Ecto neural progenitor cell (in vitro differentiated cells): Measurements from ENCODE around the gene FMN2.

Source experiments
- DNase-seq: peaks from one replicate; pipeline ENCODE4 v3.0.0-alpha.2; 2018; ENCODE audit warnings: low spot score

The FMN2 gene

DNA sequence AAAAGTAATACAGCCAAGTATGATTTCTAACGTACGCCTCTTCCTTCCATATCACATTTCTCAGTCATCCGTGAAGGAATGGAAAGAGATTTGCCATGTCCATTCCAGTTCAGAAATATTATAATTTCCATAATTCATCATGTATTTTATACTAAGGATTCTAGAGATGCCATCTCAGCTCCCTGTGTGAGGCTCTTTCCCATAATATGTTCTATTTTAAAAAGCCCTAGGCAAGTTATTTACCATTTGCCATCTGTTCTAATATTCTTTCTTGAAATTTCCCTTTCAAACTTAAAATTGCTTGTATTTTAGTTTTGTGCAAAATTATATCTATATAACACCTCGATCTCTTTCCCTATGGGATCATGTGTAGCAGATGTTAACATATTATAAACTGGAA, 106.7 kb downstream of the FMN2 start:
- DNase-seq, result no peak

DNA sequence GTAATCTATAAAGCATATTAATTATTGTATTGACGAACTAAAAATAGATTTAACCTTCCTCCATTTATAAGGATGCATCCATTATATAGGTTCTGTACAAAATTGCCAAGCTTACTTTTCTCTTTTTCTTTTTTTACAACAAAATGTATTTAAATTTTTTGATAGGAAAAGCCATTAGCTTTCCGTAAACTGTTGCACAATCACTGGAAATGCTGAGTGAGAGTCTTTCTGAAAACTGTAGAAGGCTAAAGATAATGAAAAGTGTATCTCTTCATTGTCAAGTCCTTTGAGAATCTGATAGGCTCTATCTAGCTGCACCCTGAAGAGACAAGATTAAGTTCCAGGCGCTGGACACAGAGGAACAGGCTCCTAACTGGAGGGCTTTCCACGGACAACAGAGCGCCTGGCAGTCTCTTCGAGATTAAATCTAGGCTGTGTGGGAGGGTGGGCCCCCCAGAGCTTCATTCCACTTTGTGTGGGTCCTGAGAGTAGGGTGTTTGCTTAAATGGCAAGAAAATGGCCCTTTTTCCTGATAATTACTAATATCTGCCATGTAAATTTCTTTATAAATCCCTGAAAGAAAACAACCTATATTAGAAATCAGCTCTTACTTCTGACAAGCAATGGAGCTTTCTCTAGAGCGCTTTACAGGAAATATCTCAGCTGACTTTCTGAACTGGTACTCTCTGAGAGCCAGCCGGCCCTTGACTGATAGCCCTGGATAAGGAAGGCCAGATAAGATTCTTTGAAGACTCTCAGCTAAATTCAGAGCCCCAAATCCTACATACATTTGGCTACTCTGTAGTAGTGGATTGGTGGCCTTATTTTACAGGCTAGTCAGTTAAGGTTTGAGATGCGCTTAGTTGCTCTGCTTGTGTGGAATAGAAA, 108.3 kb downstream of the FMN2 start:
- DNase-seq, result no peak

DNA sequence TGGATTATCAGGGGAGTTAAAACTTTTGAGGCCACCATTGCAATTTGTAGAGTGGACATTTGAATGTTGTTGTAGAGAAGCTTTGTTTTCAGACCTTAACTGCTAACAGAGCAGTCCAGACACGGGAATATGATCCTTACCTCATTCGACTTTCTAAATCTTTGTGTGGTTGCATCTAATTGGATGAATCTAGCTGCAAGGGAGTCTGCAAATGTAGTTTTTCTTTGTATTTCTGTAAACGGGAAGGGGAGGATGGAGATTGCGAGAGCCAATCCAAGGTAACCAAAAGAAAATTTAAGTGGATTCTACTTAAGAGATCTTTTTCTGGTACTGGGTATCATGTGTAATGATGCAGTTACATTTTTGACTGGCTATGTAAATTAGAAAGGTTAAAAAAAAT, 110.2 kb downstream of the FMN2 start:
- no peak for DNase-seq

DNA sequence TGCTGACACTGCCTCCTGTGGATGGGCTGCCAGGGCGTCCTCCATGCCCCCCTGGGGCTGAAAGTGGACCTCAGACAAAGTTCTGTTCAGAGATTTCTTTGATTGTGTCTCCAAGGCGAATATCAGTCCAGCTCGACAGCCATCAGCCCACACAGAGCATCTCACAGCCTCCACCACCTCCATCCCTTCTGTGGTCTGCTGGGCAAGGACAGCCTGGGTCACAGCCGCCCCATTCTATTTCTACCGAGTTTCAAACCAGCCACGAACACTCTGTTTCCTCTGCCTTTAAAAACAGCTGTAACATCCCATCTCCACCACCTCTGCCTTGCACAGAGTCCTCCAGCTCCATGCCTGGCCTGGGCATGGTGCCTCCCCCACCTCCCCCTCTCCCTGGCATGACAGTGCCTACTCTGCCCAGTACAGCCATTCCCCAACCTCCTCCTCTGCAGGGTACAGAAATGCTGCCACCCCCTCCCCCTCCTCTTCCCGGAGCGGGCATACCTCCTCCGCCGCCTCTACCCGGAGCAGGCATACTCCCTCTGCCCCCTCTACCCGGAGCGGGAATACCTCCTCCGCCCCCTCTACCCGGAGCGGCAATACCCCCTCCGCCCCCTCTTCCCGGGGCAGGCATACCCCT, 115.5 kb downstream of the FMN2 start:
- DNase-seq, result no peak

DNA sequence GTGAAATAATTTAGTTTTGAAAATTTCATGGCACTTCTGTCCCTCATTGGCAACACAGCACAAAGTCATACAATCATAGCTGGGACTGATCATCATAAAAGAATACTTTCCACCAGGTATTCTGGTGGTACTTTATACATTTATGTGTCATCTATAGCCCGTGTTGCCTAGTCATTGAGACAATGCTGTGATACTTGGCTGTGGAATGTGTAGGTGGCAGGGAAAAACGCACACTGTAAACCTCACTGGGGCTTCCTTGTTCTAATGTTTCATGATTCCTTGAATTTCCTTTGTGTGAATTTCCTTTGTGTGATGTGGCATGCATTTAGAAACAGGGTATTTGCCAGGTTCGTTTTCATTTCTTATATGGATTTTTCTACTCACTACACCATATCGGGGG, 118.3 kb downstream of the FMN2 start:
- no peak for DNase-seq

DNA sequence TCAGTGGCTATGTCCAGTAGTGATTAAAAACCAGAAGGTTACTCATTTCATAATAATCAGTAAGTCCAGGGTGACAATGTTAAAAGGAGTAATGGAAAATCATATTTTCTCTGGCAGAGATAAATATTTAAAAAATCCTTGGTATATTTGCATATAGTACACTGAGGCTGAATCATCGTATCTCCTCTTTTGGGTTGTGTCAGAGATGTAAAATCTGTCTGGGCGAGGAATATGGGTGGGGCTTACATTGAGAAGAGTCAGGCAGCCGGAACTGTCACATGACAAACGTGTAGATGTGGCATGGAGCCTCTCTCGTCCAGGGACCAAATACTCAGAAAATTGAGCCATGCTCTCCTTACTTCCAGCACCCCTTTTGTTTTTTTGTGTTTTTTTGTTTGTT, 120.9 kb downstream of the FMN2 start:
- DNase-seq, result no peak

DNA sequence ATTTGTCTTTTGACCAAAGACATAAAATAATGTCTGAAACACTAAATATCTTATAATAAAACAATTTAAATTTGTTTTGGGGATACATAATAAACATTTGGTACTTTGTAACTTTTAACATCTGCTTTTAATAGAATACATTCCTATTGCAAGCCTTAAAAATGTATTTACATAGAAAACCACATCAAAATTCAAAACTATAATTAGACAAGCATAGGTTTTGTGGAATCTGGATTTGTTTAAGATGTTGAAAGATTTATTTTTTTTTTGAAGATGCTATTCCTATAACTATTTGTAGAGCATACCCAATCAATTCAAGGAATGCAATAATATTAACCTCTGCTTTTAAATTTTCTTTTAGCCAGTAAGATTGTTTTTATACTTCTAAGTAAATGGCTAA, 125.7 kb downstream of the FMN2 start:
- no peak for DNase-seq

DNA sequence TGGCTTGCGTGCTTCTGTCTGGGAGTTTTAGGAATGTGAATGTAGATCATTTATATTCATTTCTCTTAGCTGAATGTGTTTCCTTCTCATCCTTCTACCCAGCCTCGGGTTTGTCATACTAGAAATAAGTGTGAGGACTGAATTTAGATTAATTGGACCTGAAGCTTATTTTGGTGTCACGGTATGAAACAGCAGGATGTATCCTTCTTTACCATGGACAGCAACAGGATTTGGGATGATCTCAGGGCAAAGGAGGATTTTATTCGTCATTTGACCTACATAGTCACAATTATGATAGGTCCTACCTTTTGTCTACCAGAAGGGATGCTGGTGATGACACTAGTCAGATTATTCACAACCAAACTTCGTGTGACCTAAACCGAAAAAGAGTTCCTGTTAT, 127.4 kb downstream of the FMN2 start:
- DNase-seq, result no peak

DNA sequence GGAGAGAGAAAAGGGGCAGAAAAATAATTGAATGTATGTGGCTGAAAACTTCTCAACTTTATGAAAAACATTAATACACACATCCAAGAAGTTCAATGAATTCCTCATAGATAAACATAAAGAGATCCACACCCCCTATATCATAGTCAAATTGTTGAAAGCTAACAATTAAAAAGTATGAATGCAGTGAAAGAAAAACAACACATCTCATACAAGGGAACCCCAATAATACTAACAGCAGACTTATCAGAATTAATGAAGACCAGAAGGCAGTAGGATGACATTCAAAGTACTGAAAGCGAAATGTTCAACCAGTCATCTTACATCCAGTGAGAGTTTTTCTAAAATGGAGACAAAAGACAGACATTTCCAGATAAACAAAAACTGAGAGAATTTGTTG, 134.4 kb downstream of the FMN2 start:
- DNase-seq, result no peak

DNA sequence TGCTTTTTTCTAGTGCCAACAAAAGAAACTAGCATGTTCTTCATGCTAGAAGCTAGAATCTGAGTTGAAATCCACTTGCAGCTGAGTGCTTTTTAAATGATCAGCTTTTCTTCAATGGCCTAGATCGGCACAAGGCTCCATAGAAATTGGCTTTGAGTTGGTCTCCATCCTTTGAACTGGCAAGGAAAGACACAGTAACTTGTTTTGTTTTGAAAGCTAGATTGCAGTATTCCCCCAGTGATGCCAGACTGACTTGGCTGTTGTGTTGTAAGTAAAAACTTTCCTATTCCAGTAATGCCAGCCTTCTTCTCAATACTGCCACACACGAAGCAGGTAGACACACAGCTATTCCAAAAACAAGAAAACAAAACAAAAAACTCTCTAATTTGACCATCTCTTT, 139.1 kb downstream of the FMN2 start:
- DNase-seq, result no peak

DNA sequence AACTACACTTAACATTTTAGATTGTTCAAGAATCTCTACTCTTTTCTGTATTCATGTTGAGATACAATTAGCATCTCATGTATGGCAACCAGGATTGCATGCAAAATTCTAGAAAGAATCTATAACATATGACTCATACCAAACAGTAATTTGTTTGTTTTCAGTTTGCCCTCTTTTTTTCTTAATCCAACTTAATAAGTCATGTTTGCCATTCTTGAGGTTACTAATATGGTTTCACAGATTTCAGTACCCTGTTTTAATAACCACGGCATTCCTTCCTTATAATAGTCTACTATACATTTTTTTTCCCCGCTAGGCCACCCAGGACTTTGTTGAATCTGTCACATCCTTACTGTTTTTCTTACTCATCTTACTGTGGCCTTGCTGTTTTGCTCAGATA, 140.8 kb downstream of the FMN2 start:
- DNase-seq, result no peak

DNA sequence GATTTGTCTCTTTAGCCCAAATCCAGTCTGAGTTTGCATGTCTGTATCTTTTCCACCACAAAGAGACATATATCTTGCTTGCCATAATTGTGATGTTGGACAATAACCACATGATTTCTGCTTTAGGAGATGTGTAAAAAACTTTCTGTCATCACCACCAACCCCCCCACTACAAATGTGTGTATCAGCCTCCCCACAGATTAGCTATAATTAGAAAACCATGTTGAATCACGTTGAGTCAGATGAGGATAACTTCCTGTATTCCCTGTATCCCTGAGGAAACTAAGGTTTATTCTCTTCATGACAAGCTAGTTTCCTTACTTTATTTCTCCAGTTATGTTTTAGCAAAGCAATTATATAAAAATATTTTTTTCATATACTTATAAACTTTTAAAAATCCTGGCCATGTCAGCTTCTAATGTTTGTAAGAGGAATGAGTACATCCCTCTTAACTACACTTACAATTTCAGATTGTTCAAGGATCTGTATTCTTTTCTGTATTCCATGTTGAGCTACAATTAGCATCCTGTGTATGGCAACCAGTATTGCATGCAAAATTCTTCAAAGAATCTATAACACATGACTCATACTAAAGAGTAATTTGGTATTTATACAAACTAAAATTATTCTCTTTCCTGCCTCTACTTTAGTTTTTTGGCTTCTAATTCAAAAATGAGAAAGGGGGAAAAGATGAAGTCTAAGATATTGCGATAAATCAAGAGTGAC, 143.0 kb downstream of the FMN2 start:
- DNase-seq, result no peak

DNA sequence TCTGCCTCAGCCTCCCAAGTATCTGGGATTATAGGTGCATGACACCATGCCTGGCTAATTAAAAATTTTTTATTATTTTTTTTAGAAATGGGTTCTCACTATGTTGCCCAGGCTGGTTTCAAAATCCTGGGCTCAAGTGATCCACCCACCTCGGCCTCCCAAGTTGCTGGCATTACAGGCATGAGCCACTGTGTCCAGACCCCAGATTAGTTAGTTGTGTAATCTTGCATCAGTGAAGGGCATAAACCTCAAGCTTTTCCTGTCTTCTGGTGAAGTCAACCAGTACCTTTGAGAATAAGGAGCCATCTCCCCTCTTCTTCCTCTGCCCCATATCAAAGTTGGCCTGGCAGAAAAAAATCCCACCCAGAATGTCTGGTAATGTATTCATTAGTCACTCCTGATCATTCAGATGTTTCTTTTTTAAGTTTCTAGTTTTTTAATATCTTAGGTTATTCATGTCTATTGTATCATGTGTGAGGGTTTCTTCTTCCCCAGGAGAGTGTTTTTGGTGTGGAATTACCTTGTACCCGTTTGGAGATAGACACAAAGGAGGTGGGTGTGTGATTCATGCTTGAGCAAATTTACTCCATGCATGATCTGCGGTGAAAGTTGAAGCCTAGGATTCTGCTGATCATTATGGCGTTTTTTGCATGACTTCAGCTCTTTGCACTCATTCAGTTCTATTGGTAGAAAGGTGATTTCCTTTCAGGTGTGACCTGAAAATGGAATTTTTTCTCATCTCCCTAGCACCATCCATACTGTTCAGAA, 144.0 kb downstream of the FMN2 start:
- no peak for DNase-seq

DNA sequence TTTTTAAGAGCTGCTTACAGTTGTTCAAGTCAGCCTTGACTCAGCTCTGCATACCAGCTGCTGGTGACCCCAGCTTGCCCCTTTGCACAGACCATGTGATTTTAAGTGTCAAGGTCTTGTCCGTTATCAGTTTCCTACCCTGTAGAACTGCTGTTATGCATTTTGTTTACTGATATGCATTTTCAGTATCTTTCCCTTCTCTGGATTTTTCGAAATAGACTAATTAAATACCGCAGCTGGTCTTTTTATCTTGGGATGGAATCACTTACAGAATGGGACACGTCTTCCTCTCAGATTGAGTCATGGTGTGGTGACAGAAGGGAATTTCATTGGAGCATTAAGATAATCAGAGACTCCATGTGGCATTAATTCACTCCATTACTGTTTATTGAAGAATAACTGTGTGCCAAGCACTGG, 145.6 kb downstream of the FMN2 start:
- DNase-seq, result no peak

DNA sequence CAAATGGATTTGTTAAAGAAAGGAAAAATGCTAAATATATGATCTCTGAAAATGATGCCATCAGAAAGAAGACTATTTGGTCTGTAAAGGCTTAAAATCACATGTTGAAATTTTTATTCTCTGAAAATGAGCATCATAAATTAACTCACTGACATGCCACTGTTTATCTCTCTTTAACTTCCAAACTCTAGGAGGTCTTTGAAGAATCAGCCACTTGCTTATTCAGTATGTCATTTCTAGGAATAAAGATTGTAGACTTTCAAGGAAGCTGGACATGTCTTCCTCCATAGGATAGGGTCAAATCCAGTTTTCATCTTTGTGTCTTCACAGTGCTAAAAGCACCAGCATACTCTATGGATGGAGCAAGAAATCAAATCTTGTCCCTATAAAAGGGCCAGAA, 147.6 kb downstream of the FMN2 start:
- DNase-seq, result no peak

DNA sequence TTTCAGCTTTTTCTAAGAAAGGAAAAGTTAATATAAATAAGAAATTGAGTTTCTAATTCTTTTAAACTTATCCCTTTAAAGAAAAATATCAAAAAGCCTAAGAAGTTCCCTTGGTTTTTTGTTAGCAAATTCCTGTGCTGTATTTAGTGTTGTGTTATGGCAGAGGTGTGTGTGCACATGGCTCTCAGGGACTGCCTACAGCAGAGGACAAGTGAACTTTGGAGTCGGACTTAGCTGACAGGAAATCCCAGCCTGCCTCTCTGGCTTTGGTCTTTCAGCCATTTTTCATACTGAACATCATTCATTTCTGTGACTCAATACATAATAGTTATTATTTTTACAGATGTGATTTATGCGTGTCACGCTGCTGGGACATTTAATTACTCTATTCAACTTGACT, 149.6 kb downstream of the FMN2 start:
- DNase-seq, result no peak

DNA sequence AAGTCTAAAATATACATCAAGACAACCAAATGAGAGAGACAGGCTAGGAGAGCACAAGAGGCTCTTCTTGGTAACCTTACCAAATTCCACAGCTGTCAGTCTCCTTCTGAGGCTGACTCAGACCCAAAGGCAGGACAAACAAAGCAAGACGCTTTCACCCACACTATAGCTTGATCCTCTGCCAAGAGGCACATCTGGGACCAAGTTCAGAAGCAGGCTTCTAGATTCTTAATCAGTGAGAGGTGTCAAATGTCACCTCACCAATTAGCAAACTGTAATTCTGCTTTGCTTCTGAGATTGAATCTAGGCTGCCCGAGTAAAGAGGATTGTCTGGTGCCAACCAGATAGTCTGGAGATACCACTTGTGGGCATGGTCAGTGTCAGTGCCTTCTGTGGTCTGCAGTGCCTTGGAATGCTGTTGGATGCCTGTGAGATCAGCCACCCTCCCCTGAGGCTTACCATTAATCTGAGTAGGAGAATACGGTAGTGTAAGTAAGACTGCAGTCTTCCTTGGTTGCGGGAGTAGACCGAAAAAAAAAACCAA, 151.0 kb downstream of the FMN2 start:
- no peak for DNase-seq

DNA sequence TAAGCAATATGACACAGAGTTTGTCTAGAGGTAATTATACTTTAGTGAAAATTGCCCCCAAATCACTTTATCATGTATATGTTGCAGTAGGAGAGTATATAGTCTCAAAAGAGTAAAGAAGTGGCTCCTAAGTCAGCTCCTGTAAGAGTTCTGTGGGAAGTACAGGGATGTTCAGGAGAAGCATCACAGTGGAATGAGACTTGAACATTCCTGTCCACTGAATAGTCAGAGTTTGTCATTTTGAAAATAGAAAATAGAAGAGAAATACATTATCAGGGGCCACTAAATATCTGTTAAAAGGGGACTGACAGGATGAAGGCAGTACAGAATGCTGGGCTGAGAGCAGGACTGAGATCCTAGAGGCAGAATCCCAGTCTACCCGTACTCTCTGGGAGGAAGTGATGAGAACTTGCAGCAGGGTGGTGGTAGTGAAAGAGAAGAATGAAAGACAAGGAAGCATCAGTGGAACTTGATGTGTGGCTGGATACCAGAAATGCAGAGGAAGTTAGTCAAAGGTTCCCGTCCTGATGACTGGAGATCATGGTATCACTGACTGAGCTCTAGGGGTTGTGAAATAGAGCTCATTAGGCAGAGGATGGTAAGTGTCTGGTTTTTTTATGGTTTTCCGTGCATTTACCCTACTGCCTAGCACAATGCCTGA, 153.4 kb downstream of the FMN2 start:
- DNase-seq, result no peak

DNA sequence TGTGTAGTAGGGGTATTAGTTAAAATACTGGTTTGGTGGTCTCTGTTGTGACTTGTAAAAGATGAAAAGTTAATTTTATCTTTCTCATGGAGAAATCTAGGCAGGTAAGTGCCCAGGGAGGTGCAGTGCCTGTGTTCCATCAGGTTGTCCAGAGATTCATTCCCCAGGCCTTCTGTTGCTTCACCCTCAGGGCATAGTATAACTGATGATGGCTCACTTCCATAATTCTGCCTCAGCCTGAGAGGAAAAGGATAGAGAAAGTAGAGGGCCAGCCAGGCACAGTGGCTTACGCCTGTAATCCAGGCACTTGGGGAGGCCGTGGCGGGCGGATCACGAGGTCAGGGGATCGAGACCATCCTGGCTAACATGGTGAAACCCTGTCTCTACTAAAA, 153.9 kb downstream of the FMN2 start:
- no peak for DNase-seq

DNA sequence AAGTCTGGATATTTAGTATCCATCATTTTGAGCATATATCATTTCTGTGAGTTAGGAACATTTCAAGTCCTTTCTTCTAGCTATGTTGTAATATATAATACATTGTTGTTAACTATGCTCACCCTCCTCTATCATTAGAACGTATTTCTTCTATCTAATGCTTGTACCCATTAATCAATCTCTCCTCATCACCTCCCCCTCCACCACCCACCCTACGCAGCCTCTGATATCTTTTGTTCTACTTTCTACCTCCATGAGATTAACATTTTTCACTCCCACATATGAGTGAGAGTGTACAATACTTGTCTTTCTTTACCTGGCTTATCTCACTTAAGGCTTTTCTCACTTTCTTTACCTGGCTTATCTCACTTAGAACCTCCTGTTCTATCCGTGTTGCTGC, 156.2 kb downstream of the FMN2 start:
- no peak for DNase-seq

DNA sequence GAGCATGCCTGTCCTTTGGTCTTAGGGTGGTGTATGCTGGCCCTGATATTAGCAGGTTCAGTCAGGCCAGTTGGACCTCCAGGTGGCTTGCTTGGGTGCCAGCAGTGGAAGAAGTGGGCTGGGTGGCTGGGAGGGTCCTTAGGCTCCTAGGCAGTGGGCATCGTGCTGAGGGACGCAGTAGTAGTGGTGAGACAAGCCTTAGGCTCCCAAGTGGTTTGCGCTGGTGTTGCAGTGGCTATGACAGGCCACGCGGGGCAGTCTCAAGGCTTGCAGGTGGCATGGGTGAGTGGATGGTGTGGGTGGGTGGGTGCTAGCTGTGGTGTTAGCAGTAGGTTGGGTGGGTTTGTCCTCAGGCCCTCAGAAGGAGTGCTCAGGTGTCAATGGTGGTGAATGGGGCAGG, 162.3 kb downstream of the FMN2 start:
- DNase-seq, result no peak
